Measurements from ENCODE around the gene CDCA5.
"Not testable (repeated sequence)": the region's sequence is repeated elsewhere in the genome, so short reads cannot be mapped to it uniquely, and the experiment has no call there.

The CDCA5 gene

DNA sequence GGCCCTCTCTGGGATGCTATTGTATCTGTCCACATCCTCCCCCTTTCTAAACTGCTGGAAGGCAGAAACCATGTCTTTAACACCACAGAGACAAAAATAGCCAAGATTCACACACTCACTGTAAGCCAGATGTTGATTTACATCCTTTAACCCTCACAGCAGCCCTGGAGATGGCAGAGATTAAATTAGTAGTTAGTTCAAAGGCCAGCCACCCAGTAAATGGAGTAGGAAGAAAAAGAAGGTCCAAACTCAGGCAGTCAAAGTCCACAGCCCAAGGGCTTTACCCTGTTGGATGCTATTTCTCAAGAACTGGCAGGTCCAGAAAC lies 35.8 kb upstream of the CDCA5 start:
- CTCF ChIA-PET: no interaction called here
- H3K27ac ChIP-seq: peak overlapping the region; percentile 86
- POLR2A ChIA-PET (ENCODE audit: low non-redundant PET): no interaction called here
- DNase-seq (ENCODE audit: low spot score): no peak
- TF ChIP-seq, protein P1, sequence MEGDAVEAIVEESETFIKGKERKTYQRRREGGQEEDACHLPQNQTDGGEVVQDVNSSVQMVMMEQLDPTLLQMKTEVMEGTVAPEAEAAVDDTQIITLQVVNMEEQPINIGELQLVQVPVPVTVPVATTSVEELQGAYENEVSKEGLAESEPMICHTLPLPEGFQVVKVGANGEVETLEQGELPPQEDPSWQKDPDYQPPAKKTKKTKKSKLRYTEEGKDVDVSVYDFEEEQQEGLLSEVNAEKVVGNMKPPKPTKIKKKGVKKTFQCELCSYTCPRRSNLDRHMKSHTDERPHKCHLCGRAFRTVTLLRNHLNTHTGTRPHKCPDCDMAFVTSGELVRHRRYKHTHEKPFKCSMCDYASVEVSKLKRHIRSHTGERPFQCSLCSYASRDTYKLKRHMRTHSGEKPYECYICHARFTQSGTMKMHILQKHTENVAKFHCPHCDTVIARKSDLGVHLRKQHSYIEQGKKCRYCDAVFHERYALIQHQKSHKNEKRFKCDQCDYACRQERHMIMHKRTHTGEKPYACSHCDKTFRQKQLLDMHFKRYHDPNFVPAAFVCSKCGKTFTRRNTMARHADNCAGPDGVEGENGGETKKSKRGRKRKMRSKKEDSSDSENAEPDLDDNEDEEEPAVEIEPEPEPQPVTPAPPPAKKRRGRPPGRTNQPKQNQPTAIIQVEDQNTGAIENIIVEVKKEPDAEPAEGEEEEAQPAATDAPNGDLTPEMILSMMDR (conservative IDR thresholded peaks at IDR 0.05; ENCODE audit: low read depth): no peak

DNA sequence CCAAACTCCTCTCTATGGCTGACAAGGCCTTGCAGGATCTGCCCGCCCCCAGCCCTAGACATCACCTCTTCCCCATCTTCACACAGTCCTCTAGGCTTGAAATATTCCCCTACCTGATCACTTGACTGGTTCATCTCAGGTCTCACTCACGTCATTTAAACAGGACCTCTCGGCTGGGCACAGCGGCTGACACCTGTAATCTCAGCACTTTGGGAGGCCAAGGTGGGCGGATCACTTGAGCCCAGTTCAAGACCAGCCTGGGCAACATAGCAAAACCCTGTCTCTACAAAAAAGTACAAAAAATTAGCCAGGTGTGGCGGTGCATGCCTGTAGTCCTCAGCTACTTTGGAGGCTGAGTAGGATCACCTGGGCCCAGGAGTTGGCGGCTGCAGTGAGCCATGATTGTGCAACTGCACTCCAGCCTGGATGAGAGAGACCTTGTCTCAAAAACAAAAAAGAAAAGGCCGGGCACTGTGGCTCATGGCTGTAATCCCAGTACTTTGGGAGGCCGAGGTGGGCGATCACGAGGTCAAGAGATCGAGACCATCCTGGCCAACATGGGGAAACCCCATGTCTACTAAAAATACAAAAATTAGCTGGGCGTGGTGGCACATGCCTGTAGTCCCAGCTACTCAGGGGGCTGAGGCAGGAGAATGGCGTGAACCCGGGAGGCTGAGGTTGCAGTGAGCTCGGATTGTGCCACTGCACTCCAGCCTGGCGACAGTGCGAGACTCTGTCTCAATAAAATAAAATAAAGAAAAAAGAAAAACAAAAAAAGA lies 35.2 kb upstream of the CDCA5 start:
- POLR2A ChIA-PET (ENCODE audit: low non-redundant PET): interaction anchor here (0.5 to 1.3 kb wide), 2 partner anchors 55 to 62 kb away, joined by 5 read pairs; partner anchors contain the start of gene CAPN1
- CTCF ChIA-PET; DNase-seq (ENCODE audit: low spot score): not testable (repeated sequence)
- H3K27ac ChIP-seq: peak overlapping the region; percentile 86

DNA sequence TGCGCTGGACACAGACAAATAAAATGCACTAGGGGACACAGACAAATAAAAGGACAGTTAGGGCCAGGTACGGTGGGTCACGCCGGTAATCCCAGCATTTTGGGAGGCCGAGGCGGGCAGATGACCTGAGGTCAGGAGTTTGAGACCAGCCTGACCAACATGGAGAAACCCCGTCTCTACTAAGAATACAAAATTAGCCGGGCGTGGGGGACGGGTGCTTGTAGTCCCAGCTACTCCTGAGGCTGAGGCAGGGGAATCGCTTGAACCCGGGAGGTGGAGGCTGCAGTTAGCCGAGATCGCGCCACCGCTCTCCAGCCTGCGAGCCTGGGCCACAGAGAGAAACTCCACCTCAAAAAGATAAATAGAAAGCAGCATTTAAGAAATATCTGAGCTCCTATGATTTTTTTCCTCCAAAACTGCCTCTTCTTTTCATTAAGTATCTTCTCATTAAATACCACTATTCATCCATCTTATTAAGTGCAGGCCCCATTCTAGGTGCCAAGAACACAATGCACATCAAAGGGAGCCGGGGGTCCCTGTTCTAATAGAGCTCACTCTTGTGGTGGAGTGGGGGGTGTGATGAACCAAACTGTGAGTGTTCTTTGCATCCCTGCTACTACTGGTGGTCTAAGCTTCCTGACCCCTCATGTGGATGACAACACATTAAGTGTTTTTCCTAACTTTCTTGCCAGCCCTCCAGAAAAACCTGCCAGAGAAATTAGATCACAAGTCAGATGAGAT lies 34.4 kb upstream of the CDCA5 start:
- ChIA-PET POLR2A (ENCODE audit: low non-redundant PET) (interaction anchor here (0.5 to 1.3 kb wide), 2 partner anchors 55 to 63 kb away, joined by 5 read pairs; partner anchors contain the start of gene CAPN1), CTCF (interaction anchor here (0.7 kb wide), 1 partner anchor 227 kb away, joined by 4 read pairs; no protein-coding TSS in a partner anchor)
- TF ChIP-seq, protein P1 (conservative IDR thresholded peaks at IDR 0.05; ENCODE audit: low read depth): peak; percentile 54
- H3K27ac ChIP-seq: peak overlapping the region; percentile 86
- DNase-seq (ENCODE audit: low spot score): no peak

DNA sequence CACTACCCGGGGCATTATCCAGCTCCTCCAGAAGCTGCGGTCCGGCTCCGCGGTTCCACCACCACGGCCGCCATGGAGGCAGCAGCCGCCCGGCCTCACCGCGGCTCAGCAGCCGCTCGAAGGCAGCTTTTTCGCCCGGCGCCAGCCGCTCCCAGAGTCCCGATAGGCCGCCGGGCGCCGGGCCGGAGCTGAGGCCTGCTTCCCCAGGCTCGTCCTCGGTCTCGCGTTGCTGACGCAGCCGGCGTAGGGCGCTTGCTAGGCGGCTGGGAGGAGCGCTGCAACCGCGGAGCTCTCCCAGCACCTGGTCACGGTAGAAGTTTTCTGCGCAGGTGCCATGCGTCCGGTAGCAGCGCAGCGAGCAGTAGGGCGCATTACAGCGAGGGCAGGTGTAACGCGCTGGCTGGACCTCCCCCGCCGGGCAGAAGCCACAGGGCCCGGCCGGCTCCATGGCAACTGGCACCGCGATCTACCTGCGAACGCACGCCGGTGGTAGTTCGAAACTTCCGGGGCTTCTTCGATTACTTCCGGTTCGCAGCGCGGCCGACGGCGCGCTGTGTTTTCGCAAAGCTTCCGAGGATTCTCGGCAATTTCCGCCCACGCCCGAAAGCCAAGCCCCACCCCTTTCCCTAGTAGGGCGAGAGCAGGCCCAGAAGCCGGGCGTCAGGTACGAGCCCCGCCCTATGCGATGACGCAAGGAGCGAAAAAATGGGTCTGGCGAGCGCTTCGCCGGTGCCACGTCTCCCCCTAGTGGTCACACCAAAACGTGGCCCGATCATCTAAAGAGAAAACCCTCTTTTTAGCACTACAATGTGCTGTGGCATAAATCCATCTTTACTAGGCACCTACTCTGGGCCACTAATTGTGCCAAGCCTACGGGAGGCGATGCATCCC lies 33.6 kb upstream of the CDCA5 start, which contains the start of gene ZNHIT2:
TSS of gene ZNHIT2 (minus strand) at position 496 of the 891 bp plus-strand sequence. CDS start at position 448, 48 bp downstream.
- peak within 1 kb of the TSS; percentile 86 for H3K27ac ChIP-seq
- ChIA-PET CTCF (interaction anchor here (0.6 to 0.7 kb wide), 6 partner anchors 11 to 659 kb away, joined by 3 to 6 read pairs (median 3); no protein-coding TSS in a partner anchor), POLR2A (ENCODE audit: low non-redundant PET) (no interaction called here)
- DNase-seq (ENCODE audit: low spot score): peak; percentile 92
- TF ChIP-seq, protein P1 (conservative IDR thresholded peaks at IDR 0.05; ENCODE audit: low read depth): peak; percentile 88

DNA sequence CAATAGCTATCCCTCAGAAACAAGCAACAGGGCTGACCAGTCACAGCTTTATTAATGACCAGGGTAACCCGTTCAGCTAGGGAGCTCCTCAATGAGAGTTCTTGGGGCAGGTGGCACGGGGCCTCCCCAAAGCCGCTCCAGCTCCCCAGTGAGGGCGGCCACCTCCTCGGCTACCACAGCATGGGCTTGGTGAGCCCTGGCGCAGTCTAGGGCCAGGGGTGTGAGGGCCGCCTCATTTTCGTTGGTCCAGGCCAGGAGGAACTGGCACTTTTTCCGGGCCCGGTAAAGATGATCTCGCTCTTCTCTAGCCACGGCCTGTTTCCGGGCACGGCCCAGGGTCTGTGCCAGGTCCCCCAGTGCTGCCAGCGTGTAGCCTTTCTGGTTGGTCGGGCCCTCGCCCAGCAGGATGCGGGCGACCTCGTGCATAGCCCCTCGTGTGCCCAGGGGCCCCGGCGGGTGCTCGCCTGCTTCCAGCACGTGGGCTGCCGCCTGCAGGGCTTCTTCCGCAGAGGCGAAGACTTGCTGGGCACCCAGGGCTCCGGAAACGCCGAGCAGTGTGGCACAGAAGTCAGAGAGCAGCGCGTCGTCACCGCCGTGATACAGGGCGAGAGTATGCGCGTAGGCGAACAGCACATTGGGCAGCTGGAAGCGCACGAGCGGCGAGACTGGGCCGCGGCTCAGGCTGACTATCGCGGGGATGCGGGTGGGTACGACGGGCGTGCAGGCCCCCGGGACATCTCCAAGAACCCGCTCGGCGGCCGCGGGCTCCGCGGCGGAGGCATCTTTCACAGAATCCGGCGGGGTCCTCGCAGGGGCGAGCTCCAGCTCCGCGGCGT lies 32.7 kb upstream of the CDCA5 start:
- POLR2A ChIA-PET (ENCODE audit: low non-redundant PET): no interaction called here
- TF ChIP-seq, protein P1 (conservative IDR thresholded peaks at IDR 0.05; ENCODE audit: low read depth): no peak
- H3K27ac ChIP-seq: peak overlapping the region; percentile 86
- no peak for DNase-seq (ENCODE audit: low spot score)
- CTCF ChIA-PET: interaction anchor here (0.5 to 0.7 kb wide), 3 partner anchors 14 to 807 kb away, joined by 3 read pairs; no protein-coding TSS in a partner anchor
